ENCODE data around the gene QRICH2.
"Not testable (repeated sequence)": the region's sequence is repeated elsewhere in the genome, so short reads cannot be mapped to it uniquely, and the experiment has no call there.

Gene QRICH2

GRCh38 chr17:76255801-76256429 lies 52.2 kb downstream of the QRICH2 start:
- no peak for TF ChIP-seq CTCF (IDR thresholded peaks at IDR 0.05; ENCODE audit: poor library complexity, severe bottlenecking)
- Histone ChIP-seq H3K9me3 (ENCODE audit: severe bottlenecking) (no peaks in the 10 kb centered on the region), H3K27me3 (ENCODE audit: insufficient read depth, poor library complexity, severe bottlenecking) (no peaks in the 10 kb centered on the region), H3K4me3 (ENCODE audit: severe bottlenecking) (no peak overlapping the region), H3K27ac (ENCODE audit: poor library complexity, severe bottlenecking) (no peak overlapping the region), H3K4me1 (ENCODE audit: insufficient read depth, poor library complexity, severe bottlenecking) (peaks cover 19% of the 10 kb centered on the region), H3K36me3 (ENCODE audit: low read depth) (no peaks in the 10 kb centered on the region)
- no peak for ATAC-seq (ENCODE audit: low read depth)
- DNase-seq (ENCODE audit: low spot score): peak; percentile 5

GRCh38 chr17:76254275-76254674 lies 53.8 kb downstream of the QRICH2 start:
- no peak for DNase-seq (ENCODE audit: low spot score)
- H3K4me1 ChIP-seq (ENCODE audit: insufficient read depth, poor library complexity, severe bottlenecking): peaks cover 19% of the 10 kb centered on the region
- no peak overlapping the region for H3K4me3 ChIP-seq (ENCODE audit: severe bottlenecking)
- H3K27ac ChIP-seq (ENCODE audit: poor library complexity, severe bottlenecking): no peak overlapping the region
- no peaks in the 10 kb centered on the region for H3K9me3 ChIP-seq (ENCODE audit: severe bottlenecking)
- no peaks in the 10 kb centered on the region for H3K27me3 ChIP-seq (ENCODE audit: insufficient read depth, poor library complexity, severe bottlenecking)
- no peaks in the 10 kb centered on the region for H3K36me3 ChIP-seq (ENCODE audit: low read depth)
- TF ChIP-seq CTCF (IDR thresholded peaks at IDR 0.05; ENCODE audit: poor library complexity, severe bottlenecking): no peak
- no peak for ATAC-seq (ENCODE audit: low read depth)

GRCh38 chr17:76253841-76254240 lies 54.2 kb downstream of the QRICH2 start:
- H3K4me1 ChIP-seq (ENCODE audit: insufficient read depth, poor library complexity, severe bottlenecking): peaks cover 19% of the 10 kb centered on the region
- TF ChIP-seq CTCF (IDR thresholded peaks at IDR 0.05; ENCODE audit: poor library complexity, severe bottlenecking): no peak
- H3K27me3 ChIP-seq (ENCODE audit: insufficient read depth, poor library complexity, severe bottlenecking): no peaks in the 10 kb centered on the region
- H3K36me3 ChIP-seq (ENCODE audit: low read depth): no peaks in the 10 kb centered on the region
- no peaks in the 10 kb centered on the region for H3K9me3 ChIP-seq (ENCODE audit: severe bottlenecking)
- DNase-seq (ENCODE audit: low spot score): no peak
- no peak overlapping the region for H3K4me3 ChIP-seq (ENCODE audit: severe bottlenecking)
- no peak for ATAC-seq (ENCODE audit: low read depth)
- no peak overlapping the region for H3K27ac ChIP-seq (ENCODE audit: poor library complexity, severe bottlenecking)

- H3K27me3 ChIP-seq (ENCODE audit: insufficient read depth, poor library complexity, severe bottlenecking); DNase-seq (ENCODE audit: low spot score); H3K4me3 ChIP-seq (ENCODE audit: severe bottlenecking); H3K9me3 ChIP-seq (ENCODE audit: severe bottlenecking); ATAC-seq (ENCODE audit: low read depth); H3K36me3 ChIP-seq (ENCODE audit: low read depth): not testable (repeated sequence)
- peak overlapping the region; percentile 67 for H3K27ac ChIP-seq (ENCODE audit: poor library complexity, severe bottlenecking)
- peaks cover 19% of the 10 kb centered on the region for H3K4me1 ChIP-seq (ENCODE audit: insufficient read depth, poor library complexity, severe bottlenecking)
Observed at GRCh38 chr17:76252967-76253766, 54.9 kb downstream of the QRICH2 start.

- ATAC-seq (ENCODE audit: low read depth): peak; percentile 95
- H3K27me3 ChIP-seq (ENCODE audit: insufficient read depth, poor library complexity, severe bottlenecking): no peaks in the 10 kb centered on the region
- no peak for TF ChIP-seq CTCF (IDR thresholded peaks at IDR 0.05; ENCODE audit: poor library complexity, severe bottlenecking)
- peak; percentile 91 for DNase-seq (ENCODE audit: low spot score)
- H3K9me3 ChIP-seq (ENCODE audit: severe bottlenecking): no peaks in the 10 kb centered on the region
- no peaks in the 10 kb centered on the region for H3K36me3 ChIP-seq (ENCODE audit: low read depth)
- H3K4me1 ChIP-seq (ENCODE audit: insufficient read depth, poor library complexity, severe bottlenecking): peaks cover 19% of the 10 kb centered on the region
- H3K27ac ChIP-seq (ENCODE audit: poor library complexity, severe bottlenecking): peak overlapping the region; percentile 67
- no peak overlapping the region for H3K4me3 ChIP-seq (ENCODE audit: severe bottlenecking)
Observed at GRCh38 chr17:76252040-76252954, 55.8 kb downstream of the QRICH2 start.
